HG03575 (cell line): ENCODE results near the gene INTS4.
"Not testable (repeated sequence)": the region's sequence is repeated elsewhere in the genome, so short reads cannot be mapped to it uniquely, and the experiment has no call there.

Experiments
- ATAC-seq: cut with Tn5 transposase; IDR thresholded peaks from one replicate; pipeline ENCODE4 v1.9.1; 2021; ENCODE audit not compliant: unreplicated experiment, insufficient number of reproducible peaks, low FRiP score; ENCODE audit errors: extremely low read depth

INTS4 gene

DNA sequence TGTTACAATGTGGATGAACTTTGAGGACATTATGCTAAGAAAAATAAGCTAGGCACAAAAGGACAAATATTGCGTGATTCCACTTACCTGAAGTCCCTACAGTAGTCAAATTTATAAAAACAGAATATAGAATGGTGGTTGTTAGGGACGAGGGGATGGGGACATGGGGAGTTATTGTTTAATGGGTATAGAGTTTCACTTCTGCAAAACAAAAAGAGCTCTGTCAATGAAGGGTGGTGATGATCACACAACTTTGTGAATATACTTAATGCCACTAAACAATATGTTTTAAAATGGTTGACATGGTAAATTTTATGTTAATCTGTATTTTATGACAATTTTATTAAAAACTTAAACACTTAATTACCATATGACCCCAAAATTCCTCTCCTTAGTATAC, 26.1 kb downstream of the INTS4 start:
- ATAC-seq = no peak

DNA sequence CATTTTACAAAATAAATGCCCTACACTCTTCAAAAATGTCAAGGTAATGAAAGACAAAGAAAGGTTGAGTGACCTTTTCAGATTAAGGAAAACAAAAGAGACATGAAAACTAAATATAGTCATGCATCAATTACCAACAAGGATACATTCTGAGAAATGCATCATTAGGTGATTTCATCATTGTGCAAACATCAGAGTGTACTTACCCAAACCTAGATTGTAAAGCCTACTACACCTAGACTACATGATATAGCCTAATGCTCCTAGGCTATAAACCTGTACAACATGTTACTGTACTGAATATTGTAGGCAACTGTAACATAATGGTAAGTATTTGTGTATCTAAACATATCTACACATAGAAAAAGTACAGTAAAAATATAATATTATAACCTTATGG, 26.7 kb downstream of the INTS4 start:
- ATAC-seq = no peak

GRCh38 chr11:77967121-77967520, 27.3 kb downstream of the INTS4 start:
- ATAC-seq = no peak

GRCh38 chr11:77966338-77966737, 28.1 kb downstream of the INTS4 start:
- ATAC-seq = no peak

DNA sequence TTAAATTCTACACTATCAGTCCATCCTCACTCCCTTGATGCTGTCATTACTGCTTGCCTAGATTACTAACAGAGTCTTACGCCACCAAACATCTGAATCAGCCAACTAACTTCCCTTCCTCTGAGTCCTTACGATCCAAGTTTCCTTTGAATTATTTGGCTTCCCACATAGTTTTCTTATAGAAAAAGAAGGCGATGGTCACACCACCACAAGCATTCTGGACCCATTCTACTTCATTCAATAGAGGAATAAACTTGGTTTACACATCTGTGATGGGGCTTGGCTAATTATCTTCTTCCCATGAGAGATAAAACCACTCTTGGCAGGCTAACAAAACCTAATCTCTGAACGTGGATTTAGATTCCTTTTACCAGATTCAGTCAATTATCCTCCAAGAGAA, 35.0 kb downstream of the INTS4 start:
- ATAC-seq = no peak

DNA sequence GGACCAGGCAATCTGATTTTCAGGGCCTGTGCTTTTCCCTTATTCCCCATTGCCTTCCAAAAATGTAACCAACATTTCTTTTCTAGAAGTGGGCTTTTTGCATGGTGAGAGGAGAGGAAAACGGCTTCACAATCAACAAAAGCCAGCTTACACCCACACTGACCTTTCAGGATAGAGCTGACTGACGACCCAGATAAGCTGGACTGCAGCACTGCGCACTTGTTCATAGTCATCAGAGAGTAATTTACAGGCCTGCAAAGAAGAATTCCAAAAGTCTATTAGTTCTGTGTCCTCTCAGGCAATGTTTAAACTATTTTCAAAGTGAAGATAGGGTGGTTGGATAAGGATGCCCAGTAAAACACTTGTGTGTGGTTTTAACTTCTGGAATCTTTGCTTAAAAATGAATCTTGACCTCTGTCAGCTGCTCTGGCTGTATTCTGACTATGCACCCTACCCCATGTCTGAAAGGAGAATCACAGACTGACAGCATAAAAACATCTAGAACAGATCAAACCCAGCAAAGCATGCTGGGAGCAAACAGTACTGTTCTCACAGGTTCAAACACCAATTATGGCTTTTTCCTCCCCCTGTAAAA, 35.8 kb downstream of the INTS4 start:
- not testable (repeated sequence) for ATAC-seq

DNA sequence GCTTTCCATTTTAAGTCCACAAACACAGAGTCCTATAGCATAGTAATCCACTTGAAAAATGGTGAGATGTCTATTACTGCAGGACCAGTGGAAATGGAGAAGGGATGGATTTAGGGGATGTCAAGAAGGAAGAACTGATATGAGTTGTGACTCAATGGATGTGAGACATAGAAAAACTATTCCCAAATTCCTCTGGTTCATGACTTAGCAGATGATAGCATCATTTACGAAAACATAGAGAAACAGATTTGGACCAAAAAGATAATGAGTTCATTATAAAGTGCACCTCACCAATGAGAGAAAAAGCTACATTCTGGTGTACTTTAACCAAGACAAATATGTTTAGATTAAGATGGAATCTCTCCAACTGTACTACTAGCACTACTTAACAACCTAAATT, 51.2 kb downstream of the INTS4 start:
- ATAC-seq = not testable (repeated sequence)

DNA sequence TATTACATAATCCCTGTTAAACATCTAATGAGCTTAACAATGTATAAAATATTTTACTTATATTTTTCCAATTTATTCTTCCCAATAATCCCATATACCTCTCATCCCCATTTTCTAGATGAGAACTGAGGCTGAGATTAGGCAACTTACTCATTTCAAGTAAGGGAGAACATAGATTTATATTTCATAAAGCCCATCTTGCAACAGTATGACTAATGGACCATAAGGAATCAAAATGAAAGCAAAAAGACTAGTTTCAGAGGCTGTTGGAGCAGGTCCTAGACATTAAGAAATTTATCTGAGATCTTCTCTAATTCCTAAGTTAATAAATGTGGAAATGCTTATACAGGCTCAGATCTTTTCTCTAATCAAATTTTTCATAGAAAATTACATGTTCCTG, 52.0 kb downstream of the INTS4 start:
- not testable (repeated sequence) for ATAC-seq

GRCh38 chr11:77933596-77933995, 60.9 kb downstream of the INTS4 start:
- not testable (repeated sequence) for ATAC-seq

GRCh38 chr11:77930334-77931208, 63.9 kb downstream of the INTS4 start:
- not testable (repeated sequence) for ATAC-seq

- not testable (repeated sequence) for ATAC-seq
These were observed 76.8 kb downstream of the INTS4 start for GRCh38 chr11:77917713-77918112.

- ATAC-seq = not testable (repeated sequence)
These were observed 80.1 kb downstream of the INTS4 start for GRCh38 chr11:77914307-77914791.

DNA sequence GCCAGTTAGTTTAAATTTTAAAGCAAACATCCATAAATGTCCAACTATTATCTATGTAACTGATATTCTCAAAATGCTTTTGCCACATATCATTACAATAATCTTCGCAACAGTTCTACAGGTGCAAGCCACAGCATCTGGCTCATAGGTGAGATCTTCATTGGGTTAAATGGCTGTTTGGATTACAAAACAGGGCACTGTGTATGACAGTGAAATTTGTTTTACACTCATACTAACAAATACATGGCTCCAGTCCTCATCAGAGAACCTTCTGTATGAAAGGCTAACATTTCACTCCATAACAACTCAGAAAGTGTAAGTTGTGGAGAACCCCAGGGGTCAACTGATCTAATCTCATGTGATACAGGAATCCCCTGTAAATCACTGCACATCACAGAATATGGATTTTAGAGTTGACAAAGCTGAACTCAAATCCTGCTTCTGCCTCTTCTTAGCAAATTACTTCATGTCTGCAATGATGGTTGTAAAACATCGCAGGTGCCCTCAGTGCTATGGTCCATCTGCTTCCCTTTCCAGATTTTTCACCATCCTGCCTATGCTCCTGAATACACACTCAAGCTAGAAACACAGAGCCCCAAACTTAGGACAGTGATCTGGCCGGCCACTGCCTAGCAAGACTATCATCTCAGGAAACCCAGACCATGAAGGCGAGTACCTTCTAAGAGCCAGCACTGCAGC, 80.7 kb downstream of the INTS4 start:
- not testable (repeated sequence) for ATAC-seq

- ATAC-seq = not testable (repeated sequence)
These were observed 83.6 kb downstream of the INTS4 start for GRCh38 chr11:77910828-77911227.

DNA sequence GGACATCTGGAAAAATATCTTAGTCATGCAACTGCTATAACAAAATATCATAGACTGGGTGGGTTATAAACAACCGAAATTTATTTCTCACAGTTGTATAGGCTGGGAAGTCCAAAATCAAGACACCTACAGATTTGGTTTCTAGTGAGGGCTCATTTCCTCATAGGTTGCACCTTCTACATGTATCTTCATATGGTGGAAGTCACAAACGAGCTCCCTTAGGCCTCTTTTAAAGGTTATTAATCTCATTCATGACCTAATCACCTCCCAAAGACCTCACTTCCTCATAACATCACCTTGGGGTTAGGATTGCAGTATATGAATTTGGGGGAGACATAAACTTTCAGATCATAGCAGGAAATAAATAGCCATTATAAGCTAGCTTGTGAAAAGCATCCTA, 85.2 kb downstream of the INTS4 start:
- ATAC-seq = no peak

- ATAC-seq = no peak
These were observed 85.6 kb downstream of the INTS4 start for GRCh38 chr11:77908835-77909234.

GRCh38 chr11:77894949-77895348, 99.5 kb downstream of the INTS4 start:
- ATAC-seq = not testable (repeated sequence)

DNA sequence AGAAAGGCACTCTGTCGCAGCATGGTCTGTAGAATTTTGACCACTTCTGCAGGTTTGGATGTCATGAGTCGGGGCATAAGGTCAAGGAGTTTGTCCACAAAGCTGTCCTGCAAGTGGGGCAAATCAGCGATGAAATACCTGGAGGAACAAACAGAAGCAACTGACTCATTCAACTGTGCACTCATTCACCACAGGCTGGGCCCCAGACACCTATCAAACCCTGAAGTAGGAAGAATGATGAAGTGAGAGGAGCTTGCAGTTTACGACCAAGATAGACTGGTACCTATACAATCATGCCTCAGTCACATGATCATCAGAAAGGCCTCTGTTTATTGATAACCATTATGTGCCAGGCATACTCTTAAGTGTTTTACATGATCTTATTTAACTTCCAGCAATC, 102.8 kb downstream of the INTS4 start:
- ATAC-seq = not testable (repeated sequence)

- ATAC-seq = not testable (repeated sequence)
These were observed 103.2 kb downstream of the INTS4 start for GRCh38 chr11:77891256-77891655.

GRCh38 chr11:77890619-77891056, 103.8 kb downstream of the INTS4 start:
- ATAC-seq = not testable (repeated sequence)
